Jurkat, Clone E6-1 (cell line): ENCODE data around the gene CMTM7.
"Not testable (repeated sequence)": the region's sequence is repeated elsewhere in the genome, so short reads cannot be mapped to it uniquely, and the experiment has no call there.

Experiments used
- DNase-seq: peaks from one replicate; pipeline ENCODE4 v3.0.0-alpha.2; 2011; ENCODE audit warnings: low read depth, low spot score
- H3K4me3 ChIP-seq: 2 replicates; pipeline ENCODE4 v1.5.1; 2011; ENCODE audit warnings: mild to moderate bottlenecking, low read length, control low read depth, moderate library complexity

The CMTM7 gene

DNA sequence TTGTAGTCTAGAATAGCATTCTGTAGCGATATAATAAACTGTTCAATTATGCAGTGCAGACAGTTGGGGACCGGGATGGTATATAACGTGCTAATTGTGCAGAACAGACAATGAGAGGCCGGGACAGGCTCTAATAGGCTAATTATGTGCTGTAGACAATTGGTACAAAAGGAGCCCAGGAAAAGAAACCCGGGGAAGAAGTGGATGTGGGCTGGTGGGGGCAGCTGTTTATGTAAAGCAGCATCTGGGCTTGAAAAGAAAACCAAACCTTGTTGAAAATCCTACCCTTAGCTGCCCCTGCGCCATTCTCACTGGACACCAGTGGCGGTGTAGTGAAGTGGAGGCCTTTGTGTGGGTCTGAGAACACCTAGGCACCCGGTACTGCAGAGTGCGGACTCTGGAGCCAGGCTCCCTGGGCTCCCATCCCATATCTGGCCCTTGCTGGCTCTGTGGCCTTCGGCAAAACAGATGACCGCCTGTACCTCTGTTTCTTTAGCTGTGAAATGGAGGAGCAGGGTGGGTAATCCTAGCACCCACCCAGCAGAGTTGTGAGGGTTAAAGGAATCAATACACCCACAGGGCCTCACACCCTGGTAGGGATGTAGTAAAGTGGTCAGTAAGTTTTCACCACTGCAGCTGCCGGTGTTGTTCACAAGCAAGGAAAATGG lies 59.5 kb downstream of the CMTM7 start:
- no peak overlapping the region for H3K4me3 ChIP-seq
- no peak for DNase-seq

DNA sequence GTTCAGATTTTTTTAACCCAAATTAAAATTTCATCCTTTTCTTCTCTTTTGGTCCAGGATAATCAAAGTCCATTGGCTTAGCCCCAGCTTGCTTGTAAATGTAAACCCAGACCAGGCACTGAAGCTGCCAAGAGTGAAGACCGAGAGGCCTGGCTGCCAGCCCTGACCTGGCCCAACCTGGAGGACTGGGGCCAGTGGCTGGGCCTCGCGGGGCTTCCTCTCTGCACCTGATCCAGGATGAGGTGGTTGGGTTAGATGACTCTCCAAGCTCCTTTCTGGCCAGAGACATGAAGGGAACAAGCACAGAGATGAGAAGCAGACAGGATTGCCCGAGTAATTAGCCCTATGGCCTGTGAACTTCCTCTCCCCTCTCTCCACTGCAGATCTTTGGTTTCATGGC lies 60.4 kb downstream of the CMTM7 start:
- no peak overlapping the region for H3K4me3 ChIP-seq
- DNase-seq, result no peak

GRCh38 chr3:32453346-32453745 lies 61.7 kb downstream of the CMTM7 start:
- no peak for DNase-seq
- H3K4me3 ChIP-seq, result no peak overlapping the region

GRCh38 chr3:32454111-32454510 lies 62.5 kb downstream of the CMTM7 start:
- DNase-seq, result no peak
- H3K4me3 ChIP-seq, result no peak overlapping the region

- H3K4me3 ChIP-seq, result no peak overlapping the region
These were observed 63.3 kb downstream of the CMTM7 start for GRCh38 chr3:32454731-32455608.

GRCh38 chr3:32455609-32456428 lies 64.2 kb downstream of the CMTM7 start:
- no peak for DNase-seq
- no peak overlapping the region for H3K4me3 ChIP-seq

More at GRCh38 chr3:32454731-32455608, 63.3 kb downstream of the CMTM7 start:
- no peak for DNase-seq

DNA sequence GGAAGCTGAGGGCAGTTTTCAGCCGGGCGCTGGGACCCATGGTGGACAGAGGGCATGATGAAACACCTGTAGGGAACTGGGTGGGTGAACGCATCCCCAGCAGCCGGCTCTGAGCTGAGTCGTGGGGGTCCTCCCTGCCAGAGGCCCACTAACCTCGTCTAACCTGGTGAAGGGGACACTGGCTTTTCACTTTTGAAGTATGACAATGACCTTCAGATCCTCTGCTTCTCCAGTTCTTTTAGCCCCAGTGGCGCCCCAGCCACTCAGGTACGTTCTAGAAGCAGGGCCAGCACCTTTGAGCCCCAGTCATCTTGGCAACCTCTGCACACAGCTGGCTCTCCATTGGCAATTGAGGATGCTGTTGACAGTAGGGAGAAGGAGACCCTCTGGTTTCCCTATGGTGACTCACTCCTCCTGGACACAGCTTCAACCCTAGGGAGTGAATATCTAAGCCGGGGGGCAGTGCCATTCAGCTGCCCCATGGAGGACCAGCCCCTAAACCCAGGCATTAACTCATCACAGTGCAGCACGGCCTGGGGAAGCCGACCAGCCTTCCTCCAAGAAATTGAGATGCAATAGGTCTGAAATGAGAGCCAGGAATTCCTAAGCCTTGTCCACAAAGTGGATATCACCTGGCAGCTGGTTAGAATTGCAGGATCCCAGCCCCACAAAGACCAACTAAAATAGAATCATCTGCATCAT lies 64.9 kb downstream of the CMTM7 start:
- no peak overlapping the region for H3K4me3 ChIP-seq
- no peak for DNase-seq

DNA sequence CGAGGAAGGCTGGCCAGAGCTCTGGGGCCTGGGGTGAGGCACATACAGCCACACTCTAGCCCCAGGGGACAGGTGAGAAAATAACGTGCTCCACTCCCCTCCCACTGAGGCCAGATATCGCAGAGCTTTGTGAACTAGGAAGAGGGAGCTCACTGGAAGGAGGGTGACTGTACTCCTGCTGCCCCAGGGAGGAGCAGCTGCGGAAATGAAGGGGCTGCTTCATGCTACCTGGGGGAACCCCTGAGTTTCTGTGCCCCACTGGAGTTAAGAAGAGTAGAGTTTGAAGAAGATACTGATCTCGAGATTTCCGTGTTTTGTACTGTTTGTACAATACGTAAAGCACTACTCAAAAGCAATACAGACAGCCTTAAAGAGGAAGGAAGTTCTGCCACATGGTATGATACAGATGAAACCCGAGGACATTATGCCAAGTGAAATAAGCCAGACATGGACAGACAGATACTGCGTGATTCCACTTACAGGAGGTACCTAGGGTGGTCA lies 66.4 kb downstream of the CMTM7 start:
- H3K4me3 ChIP-seq, result no peak overlapping the region
- peak; percentile 47 for DNase-seq

DNA sequence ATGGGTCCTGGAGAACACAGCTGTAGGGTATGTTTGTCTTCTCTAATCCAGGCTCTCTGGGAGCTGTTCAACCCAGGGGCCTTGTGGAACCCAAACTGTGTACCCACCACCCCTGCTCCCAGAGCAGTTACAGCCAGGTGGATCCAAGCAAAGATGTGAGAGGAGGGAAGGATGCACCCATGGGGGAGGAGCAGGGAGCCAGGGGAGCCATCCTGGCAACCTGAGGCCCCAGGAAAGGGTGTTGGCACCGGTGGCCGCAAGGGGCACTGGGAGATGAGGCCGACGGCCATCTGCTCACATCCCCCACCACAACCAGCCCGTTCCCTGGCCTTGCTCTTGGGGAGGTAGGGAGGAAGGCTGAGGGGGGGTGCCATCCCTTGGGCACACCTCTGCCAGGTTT lies 67.8 kb downstream of the CMTM7 start:
- no peak for DNase-seq
- no peak overlapping the region for H3K4me3 ChIP-seq

DNA sequence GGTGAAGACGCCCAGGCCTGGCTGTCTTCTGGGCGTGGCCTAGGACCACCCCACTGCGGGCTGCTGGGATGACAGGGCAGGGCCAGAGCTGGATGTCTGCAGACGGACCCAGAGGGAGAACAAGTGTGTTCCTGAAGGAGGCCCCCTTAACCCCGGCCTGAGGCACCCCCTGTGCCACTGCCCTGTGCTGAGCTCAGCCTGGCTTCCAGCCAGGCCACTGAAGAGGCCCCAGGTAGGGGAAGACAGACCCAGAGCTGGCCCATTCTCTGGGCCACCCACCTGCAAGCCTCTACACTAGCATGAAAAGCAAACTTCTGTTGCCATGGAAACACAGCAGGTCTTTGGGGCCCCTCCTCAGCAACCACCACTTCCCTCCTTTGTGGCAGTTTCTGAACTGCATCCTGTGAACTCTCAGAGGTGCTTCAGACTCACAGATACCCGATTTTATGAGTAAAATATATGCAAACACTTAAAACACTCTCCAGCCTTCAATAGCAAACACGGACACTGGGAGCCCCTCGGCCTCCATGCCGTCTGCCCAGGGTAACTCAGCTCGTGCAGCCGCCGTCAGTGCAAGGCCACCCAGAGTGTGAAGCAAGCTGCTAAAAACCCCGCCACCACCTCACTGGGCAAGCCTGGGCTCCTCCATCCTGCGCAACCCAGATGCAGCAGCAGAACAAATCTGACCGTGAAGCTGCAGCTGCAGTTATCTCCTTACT lies 68.5 kb downstream of the CMTM7 start:
- DNase-seq, result peak; percentile 95
- peak overlapping the region; percentile 46 for H3K4me3 ChIP-seq

- DNase-seq, H3K4me3 ChIP-seq: not testable (repeated sequence)
These were observed 69.3 kb downstream of the CMTM7 start for GRCh38 chr3:32460817-32461496.

DNA sequence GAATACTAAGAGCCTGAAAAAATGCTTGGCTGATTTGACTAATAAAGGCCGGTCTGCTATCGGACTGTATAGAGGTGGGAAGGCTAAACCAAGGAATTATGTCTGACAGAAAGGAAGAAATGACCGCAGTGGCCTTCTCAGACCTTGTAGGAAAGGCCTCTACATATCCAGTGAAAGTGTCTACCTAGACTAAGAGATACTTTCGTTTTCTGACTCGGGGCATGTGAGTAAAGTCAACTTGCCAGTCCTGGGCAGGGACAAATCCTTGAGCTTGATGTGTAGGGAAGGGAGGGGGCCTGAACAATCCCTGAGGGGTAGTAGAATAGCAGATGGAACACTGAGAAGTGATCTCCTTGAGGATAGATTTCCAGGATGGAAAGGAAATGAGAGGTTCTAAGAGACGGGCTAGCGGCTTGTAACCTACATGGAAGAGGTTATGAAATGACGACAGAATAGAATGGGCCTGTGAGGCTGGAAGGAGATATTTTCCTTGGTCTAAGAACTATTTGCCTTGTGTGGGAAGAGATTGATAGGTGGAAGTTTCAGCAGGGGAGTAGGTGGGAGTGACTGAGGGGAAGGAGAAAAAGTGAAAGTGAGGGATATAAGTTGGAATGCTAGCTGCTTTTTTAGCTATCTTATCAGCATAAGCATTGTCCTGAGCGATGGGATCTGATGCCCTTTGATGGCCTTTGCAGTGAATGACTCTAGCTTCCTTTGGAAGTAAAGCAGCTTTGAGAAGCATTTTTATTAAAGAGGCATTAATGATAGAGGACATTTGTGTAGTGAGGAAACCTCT lies 70.7 kb downstream of the CMTM7 start:
- not testable (repeated sequence) for DNase-seq, H3K4me3 ChIP-seq

DNA sequence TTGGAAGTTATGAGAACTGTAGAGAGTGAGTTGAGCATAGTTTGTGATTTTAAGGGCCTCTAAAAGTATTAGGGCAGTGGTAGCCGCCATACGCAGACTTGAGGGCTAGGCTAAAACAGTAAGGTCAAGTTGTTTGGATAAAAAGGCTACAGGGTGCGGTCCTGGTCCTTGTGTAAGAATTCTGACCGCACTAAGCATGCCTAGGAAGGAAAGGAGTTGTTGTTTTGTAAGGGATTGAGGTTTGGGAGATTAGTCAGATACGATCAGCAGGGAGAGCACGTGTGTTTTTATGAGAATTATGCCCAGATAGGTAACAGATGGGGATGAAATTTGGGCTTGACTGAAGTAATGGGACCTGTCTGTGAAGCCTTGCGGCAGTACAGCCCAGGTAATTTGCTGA lies 71.8 kb downstream of the CMTM7 start:
- DNase-seq, H3K4me3 ChIP-seq: not testable (repeated sequence)

GRCh38 chr3:32464726-32465125 lies 73.1 kb downstream of the CMTM7 start:
- not testable (repeated sequence) for H3K4me3 ChIP-seq, DNase-seq

- DNase-seq, result not testable (repeated sequence)
These were observed 75.2 kb downstream of the CMTM7 start for GRCh38 chr3:32466808-32467207.

GRCh38 chr3:32467333-32468070 lies 75.8 kb downstream of the CMTM7 start:
- DNase-seq, result peak; percentile 41
- H3K4me3 ChIP-seq, result no peak overlapping the region

More at GRCh38 chr3:32466808-32467207, 75.2 kb downstream of the CMTM7 start:
- H3K4me3 ChIP-seq, result not testable (repeated sequence)
